B cell (primary cell): ENCODE data around the gene PRSS23. TPM values are rescaled to one million over a fixed set of nuclear protein-coding genes. Genes with fewer than 3 reads are reported as not detected.

Experiments used
- ATAC-seq: fragments of 200-7000 bp; cut with Tn5 transposase; one replicate; pipeline ENCODE4 v1.10.0; 2021; ENCODE audit warnings: low read depth, mild to moderate bottlenecking, moderate number of reproducible peaks, moderate library complexity
- CTCF ChIA-PET: fragments of 350-600 bp; sonication (Branson Sonifier 250); formaldehyde crosslinking; loops from one replicate; lab custom pipeline; 2021; ENCODE audit warnings: antibody characterized with exemption, inconsistent platforms; lab: Charles Lee
- POLR2A ChIA-PET: fragments of 350-600 bp; sonication (Branson Sonifier 250); formaldehyde crosslinking; loops from one replicate; lab custom pipeline; 2021; ENCODE audit warnings: antibody characterized with exemption; lab: Charles Lee
- DNase-seq: peaks from one replicate; pipeline ENCODE4 v3.0.0; 2013
- H2AFZ ChIP-seq: 2 replicates; pipeline ENCODE4 v1.6.1; 2012; ENCODE audit warnings: mild to moderate bottlenecking, low read depth, low read length; ENCODE audit not compliant: insufficient read depth, poor library complexity, severe bottlenecking
- H3K27ac ChIP-seq, 2 donors: 1 replicate in 1 of 2; 2 replicates in 1 of 2; pipeline ENCODE4 v1.5.1; 2012 to 2013; ENCODE audit warnings: low read length in 2 of 2, mild to moderate bottlenecking in 2 of 2, moderate library complexity in 1 of 2
- H3K27me3 ChIP-seq, 4 experiments: fragments of 200-600 bp in 1 of 4; sonication (generic) in 1 of 4; replicated peaks in 1 of 4; 1 replicate in 2 of 4; 2 replicates in 2 of 4; pipeline versions ENCODE4 v1.6.1 to v1.7.0; 2013 to 2016; ENCODE audit warnings: low read length in 3 of 4, mild to moderate bottlenecking in 2 of 4, mixed read lengths in 1 of 4, moderate library complexity in 1 of 4; ENCODE audit not compliant: insufficient read depth in 4 of 4, control insufficient read depth in 3 of 4; ENCODE audit errors: control extremely low read depth in 1 of 4
- H3K36me3 ChIP-seq, 2 experiments: replicated peaks in 1 of 2; 1 replicate in 1 of 2; 2 replicates in 1 of 2; pipeline versions ENCODE4 v1.6.1 to v1.7.1; 2013; ENCODE audit warnings: low read length in 1 of 2; ENCODE audit not compliant: insufficient read depth in 2 of 2, control insufficient read depth in 1 of 2; ENCODE audit errors: control extremely low read depth in 1 of 2, extremely low read depth in 1 of 2
- H3K4me1 ChIP-seq, 2 donors: fragments of 200-600 bp in 1 of 2; sonication (generic) in 1 of 2; 1 replicate in 1 of 2; 2 replicates in 1 of 2; pipeline versions ENCODE4 v1.5.1 to v1.6.1; 2013 to 2017; ENCODE audit warnings: low read length in 2 of 2; ENCODE audit not compliant: control insufficient read depth in 2 of 2, insufficient read depth in 2 of 2
- H3K4me2 ChIP-seq: replicated peaks from 2 replicates; pipeline ENCODE3; 2012; ENCODE audit warnings: mild to moderate bottlenecking, low read depth, low read length; ENCODE audit not compliant: poor library complexity, severe bottlenecking
- H3K4me3 ChIP-seq, 5 experiments: fragments of 200-600 bp in 1 of 5; sonication (generic) in 1 of 5; 1 replicate in 3 of 5; 2 replicates in 2 of 5; pipeline versions ENCODE4 v1.5.1 to v1.7.0; 2011 to 2016; ENCODE audit warnings: low read length in 4 of 5, mild to moderate bottlenecking in 4 of 5, low read depth in 2 of 5, control low read depth in 1 of 5, moderate library complexity in 1 of 5; ENCODE audit not compliant: insufficient read depth in 1 of 5; ENCODE audit errors: control extremely low read depth in 1 of 5, extremely low read depth in 1 of 5
- H3K79me2 ChIP-seq: fragments of 200-600 bp; sonication (generic); one replicate; pipeline ENCODE4 v1.6.0; 2016; ENCODE audit warnings: low read length; ENCODE audit not compliant: control insufficient read depth, insufficient read depth
- H3K9ac ChIP-seq: fragments of 200-600 bp; sonication (generic); 2 replicates; pipeline ENCODE4 v1.6.1; 2017; ENCODE audit warnings: mild to moderate bottlenecking, low read length, moderate library complexity
- H3K9me3 ChIP-seq, 3 donors: one replicate each; pipeline versions ENCODE4 v1.6.1 to v1.7.1; 2013; ENCODE audit warnings: low read length in 2 of 3; ENCODE audit not compliant: control insufficient read depth in 2 of 3, insufficient read depth in 1 of 3; ENCODE audit errors: control extremely low read depth in 1 of 3
- H4K20me1 ChIP-seq: 2 replicates; pipeline ENCODE4 v1.6.0; 2012; ENCODE audit warnings: mild to moderate bottlenecking, low read length; ENCODE audit not compliant: insufficient read depth, control insufficient read depth, poor library complexity, severe bottlenecking
- H3K27ac Mint-ChIP-seq: one replicate; pipeline ENCODE4 v1.8.0; 2021; ENCODE audit warnings: mixed read lengths
- H3K27me3 Mint-ChIP-seq: one replicate; pipeline ENCODE4 v1.8.0; 2021; ENCODE audit warnings: mixed read lengths
- H3K4me1 Mint-ChIP-seq: one replicate; pipeline ENCODE4 v1.8.0; 2021; ENCODE audit warnings: mixed read lengths
- H3K4me3 Mint-ChIP-seq: one replicate; pipeline ENCODE4 v1.8.0; 2021; ENCODE audit warnings: mixed read lengths
- H3K9me3 Mint-ChIP-seq: one replicate; pipeline ENCODE4 v1.8.0; 2022; ENCODE audit warnings: mixed read lengths; ENCODE audit not compliant: insufficient read depth
- EZH2 ChIP-seq: IDR thresholded peaks from 2 replicates; pipeline ENCODE4 v1.6.1; 2012; ENCODE audit warnings: borderline replicate concordance, low read depth, mild to moderate bottlenecking, moderate library complexity, low read length; ENCODE audit not compliant: insufficient read depth, poor library complexity, severe bottlenecking
- WGBS: methylation state at CpG from one replicate; pipeline ENCODE4 v1.1.5; 2013; ENCODE audit warnings: missing lambda C conversion rate; ENCODE audit not compliant: insufficient coverage; 5-methylcytosine and 5-hydroxymethylcytosine counted together
- intact Hi-C: fragments of 100-400 bp; cut with micrococcal nuclease; formaldehyde crosslinking; loops from one replicate; pipeline ENCODE4 v1.10.0; 2022
- polyA plus RNA-seq: library from polyadenylated mRNA; depleted of rRNA; stranded (reverse); fragments of >200 nt; gene quantifications from 2 replicates; pipeline ENCODE4 v1.2.3, GENCODE V29; 2012
- total RNA-seq, 2 donors: library from RNA; stranded (reverse); fragments of 120-200 nt in 1 of 2; gene quantifications; 1 replicate in 1 of 2; 2 replicates in 1 of 2; pipeline versions ENCODE4 v1.2.3 to v1.2.4, GENCODE V29; 2013 to 2022
- TF ChIP-seq, protein P1 (sequence below): fragments of 200-600 bp; IDR thresholded peaks from one replicate; pipeline ENCODE4 v1.8.0; 2022; ENCODE audit warnings: antibody characterized with exemption, mild to moderate bottlenecking

Gene PRSS23
- total and polyA plus RNA-seq, 2 donors (not counting 1 experiment from before 2014, with no cell fraction given): 0.03 TPM; not detected in 1

DNA sequence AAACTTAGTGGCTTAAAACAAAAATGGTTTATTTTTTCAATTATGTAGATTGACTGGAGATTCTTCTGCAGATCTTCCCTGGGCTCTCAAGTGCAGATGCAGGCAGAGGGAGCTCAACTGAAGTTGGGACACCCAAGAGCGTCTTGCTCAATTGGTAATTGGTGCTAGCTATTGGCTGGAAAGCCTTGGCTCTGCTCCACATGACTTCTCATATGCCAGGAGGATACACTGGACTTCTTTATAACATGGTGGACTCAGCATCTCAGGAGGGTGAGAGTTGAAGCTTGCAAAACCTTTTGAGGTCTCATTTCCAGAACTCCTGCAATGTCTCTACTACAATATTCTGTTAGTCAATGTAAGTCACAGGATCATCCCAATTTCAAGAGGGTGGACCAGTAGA lies 42.2 kb upstream of the PRSS23 start:
- intact Hi-C loops: no loop called here
- Histone ChIP-seq H3K4me2 (no peak overlapping the region), H2AFZ (no peak overlapping the region), H3K4me1 (no peaks in the 10 kb centered on the region), H3K9ac (no peak overlapping the region), H3K27me3 (peaks cover 0 to 2% (median 0%) of the 10 kb centered on the region in 4 experiments), H3K79me2 (no peaks in the 10 kb centered on the region), H3K4me3 (no peak overlapping the region), H3K27ac (no peak overlapping the region), H4K20me1 (no peaks in the 10 kb centered on the region), H3K9me3 (peaks cover 0 to 4% (median 0%) of the 10 kb centered on the region in 3 donors), H3K36me3 (no peaks in the 10 kb centered on the region)
- ChIA-PET POLR2A (no interaction called here), CTCF (no interaction called here)
- Mint-ChIP-seq H3K4me3 (no peak overlapping the region), H3K4me1 (no peaks in the 10 kb centered on the region), H3K27me3 (peaks cover 11% of the 10 kb centered on the region), H3K9me3 (no peaks in the 10 kb centered on the region), H3K27ac (no peak overlapping the region)
- DNase-seq (no peak), ATAC-seq (no peak)
- no peak for TF ChIP-seq EZH2
- TF ChIP-seq, protein P1, sequence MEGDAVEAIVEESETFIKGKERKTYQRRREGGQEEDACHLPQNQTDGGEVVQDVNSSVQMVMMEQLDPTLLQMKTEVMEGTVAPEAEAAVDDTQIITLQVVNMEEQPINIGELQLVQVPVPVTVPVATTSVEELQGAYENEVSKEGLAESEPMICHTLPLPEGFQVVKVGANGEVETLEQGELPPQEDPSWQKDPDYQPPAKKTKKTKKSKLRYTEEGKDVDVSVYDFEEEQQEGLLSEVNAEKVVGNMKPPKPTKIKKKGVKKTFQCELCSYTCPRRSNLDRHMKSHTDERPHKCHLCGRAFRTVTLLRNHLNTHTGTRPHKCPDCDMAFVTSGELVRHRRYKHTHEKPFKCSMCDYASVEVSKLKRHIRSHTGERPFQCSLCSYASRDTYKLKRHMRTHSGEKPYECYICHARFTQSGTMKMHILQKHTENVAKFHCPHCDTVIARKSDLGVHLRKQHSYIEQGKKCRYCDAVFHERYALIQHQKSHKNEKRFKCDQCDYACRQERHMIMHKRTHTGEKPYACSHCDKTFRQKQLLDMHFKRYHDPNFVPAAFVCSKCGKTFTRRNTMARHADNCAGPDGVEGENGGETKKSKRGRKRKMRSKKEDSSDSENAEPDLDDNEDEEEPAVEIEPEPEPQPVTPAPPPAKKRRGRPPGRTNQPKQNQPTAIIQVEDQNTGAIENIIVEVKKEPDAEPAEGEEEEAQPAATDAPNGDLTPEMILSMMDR: no peak
- 100% methylated on average over 1 of the region's 1 CpG for WGBS

DNA sequence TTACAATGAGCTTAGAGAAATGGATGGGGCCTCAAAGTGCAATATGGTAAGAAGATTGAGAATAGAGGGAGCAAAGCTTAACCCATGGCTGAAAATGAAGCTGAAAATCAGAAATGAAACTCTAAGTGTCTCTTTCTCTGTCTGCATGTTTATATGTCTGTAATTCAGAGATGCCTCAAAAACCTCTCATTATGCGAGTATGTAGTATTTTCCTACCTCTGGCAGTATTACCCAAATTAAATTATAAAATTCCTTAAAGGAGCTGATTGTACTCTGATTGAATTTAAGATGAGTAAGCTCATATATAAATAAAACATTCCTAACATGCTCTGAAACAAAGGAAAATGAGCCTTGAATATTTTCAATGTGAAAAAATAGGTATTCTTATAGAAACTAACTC lies 39.8 kb upstream of the PRSS23 start:
- H3K4me1 Mint-ChIP-seq: no peaks in the 10 kb centered on the region
- Histone ChIP-seq H3K36me3 (no peaks in the 10 kb centered on the region), H3K4me3 (no peak overlapping the region), H3K27me3 (peaks cover 0 to 2% (median 0%) of the 10 kb centered on the region in 4 experiments), H3K9ac (no peak overlapping the region), H3K9me3 (peaks cover 0 to 4% (median 0%) of the 10 kb centered on the region in 3 donors), H3K27ac (no peak overlapping the region), H3K4me1 (no peaks in the 10 kb centered on the region), H4K20me1 (no peaks in the 10 kb centered on the region), H3K4me2 (no peak overlapping the region), H3K79me2 (no peaks in the 10 kb centered on the region), H2AFZ (no peak overlapping the region)
- DNase-seq: no peak
- no CpG with 5 or more reads among the region's 1 CpG for WGBS
- no peak overlapping the region for H3K4me3 Mint-ChIP-seq
- H3K9me3 Mint-ChIP-seq: no peaks in the 10 kb centered on the region
- no peak for TF ChIP-seq EZH2
- TF ChIP-seq, protein P1: no peak
- ChIA-PET CTCF (interaction anchor here (0.7 kb wide), 1 partner anchor 13 kb away, joined by 3 read pairs; no protein-coding TSS in a partner anchor), POLR2A (no interaction called here)
- H3K27me3 Mint-ChIP-seq: peaks cover 11% of the 10 kb centered on the region
- ATAC-seq: no peak
- no peak overlapping the region for H3K27ac Mint-ChIP-seq
- intact Hi-C loops: no loop called here
